ENCODE measurements around the gene PUM1.

- no peak for TF ChIP-seq CTCF (IDR thresholded peaks at IDR 0.05)
- no peak for TF ChIP-seq POLR2AphosphoS5 (IDR thresholded peaks at IDR 0.05)
- TF ChIP-seq POLR2A (IDR thresholded peaks at IDR 0.05): no peak
Measured at GRCh38 chr1:30894508-30894973, 171.0 kb downstream of the PUM1 start.

Measured in prostate gland (tissue), 2 donors.